ENCODE measurements around the gene MYL11.
A peak's percentile ranks its signal among the peaks of the same experiment; 100 is the strongest.

Gene MYL11

GRCh38 chr16:30397056-30397455 is 22.5 kb downstream of the MYL11 start:
- DNase-seq (ENCODE audit: low spot score): no peak

- no peak for DNase-seq (ENCODE audit: low spot score)
Measured at GRCh38 chr16:30397776-30398660, 23.4 kb downstream of the MYL11 start.

- DNase-seq (ENCODE audit: low spot score): no peak
Measured at GRCh38 chr16:30398661-30399434, 24.2 kb downstream of the MYL11 start.

DNA sequence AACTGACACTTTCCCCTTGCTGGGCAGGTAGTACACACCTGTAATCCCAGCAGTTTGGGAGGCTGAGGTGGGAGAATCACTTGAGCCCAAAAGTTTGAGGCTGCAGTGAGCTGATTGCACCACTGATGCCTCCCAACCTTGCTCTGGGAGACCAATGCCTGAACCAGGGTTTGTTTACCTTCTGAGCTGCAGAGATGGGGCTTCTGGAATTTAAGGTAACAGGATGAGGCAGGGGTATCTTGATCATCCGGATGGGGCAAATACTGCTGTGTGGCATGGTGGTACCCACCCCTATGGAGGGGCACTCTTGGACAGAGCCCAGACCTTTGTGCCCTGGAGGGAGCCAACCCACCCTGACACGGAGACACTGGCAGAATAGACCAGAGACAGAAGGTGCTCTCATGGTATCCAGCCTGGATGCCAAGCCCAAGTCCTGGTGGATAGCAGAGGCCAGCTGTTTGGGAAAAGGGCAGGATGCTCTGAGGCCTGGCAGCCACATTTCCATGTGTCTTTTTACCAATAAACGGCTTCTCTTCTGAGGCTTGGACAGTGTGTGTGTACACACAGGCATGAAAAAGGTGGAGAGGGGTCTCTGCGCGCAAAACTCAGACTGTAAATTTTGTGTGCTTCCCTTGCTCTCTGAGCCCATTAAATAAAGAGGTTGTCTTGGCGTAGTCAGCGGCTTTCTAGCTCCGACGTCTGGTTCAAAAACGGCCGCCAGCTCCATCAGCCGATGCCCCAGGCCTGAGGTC is 25.0 kb downstream of the MYL11 start:
- DNase-seq (ENCODE audit: low spot score): no peak

DNA sequence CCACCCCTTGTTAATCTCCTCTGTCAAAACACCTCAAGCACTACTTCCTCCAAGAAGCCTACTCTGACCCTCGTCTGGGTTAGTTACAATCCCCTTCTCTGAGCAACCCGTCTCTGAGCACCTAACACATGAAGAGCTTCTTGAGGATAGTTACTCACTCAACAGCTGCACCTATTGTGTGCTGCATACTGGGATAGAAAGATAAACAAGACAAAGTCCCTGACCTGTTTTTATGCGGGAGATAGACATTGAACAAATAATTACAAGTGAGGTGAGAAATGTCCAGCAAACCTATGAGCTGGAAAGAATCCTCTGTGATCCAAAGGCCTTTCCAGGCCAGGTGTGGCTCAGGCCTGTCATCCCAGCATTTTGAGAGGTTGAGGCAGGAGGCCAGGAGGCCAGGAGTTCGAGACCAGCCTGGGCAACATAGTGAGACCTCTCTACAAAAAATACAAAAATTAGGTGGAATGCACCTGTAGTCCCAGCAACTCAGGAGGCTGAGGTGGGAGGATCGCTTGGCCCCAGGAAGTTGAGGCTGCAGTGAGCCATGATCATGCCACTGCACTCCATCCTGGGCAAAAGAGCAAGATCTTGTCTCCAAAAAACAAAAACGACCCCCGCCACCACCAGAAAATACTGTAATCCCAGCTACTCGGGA is 27.3 kb downstream of the MYL11 start:
- DNase-seq (ENCODE audit: low spot score): no peak

GRCh38 chr16:30406795-30407101 is 32.1 kb downstream of the MYL11 start:
- DNase-seq (ENCODE audit: low spot score): no peak

GRCh38 chr16:30407102-30407803 is 32.7 kb downstream of the MYL11 start, which contains the start of gene ZNF771:
Gene ZNF771, plus strand, starts transcription at chr16:30407606. Its CDS starts 448 bp downstream, at chr16:30408054.
- DNase-seq (ENCODE audit: low spot score): peak; percentile 90

GRCh38 chr16:30407804-30408534 is 33.4 kb downstream of the MYL11 start:
- peak; percentile 41 for DNase-seq (ENCODE audit: low spot score)

DNA sequence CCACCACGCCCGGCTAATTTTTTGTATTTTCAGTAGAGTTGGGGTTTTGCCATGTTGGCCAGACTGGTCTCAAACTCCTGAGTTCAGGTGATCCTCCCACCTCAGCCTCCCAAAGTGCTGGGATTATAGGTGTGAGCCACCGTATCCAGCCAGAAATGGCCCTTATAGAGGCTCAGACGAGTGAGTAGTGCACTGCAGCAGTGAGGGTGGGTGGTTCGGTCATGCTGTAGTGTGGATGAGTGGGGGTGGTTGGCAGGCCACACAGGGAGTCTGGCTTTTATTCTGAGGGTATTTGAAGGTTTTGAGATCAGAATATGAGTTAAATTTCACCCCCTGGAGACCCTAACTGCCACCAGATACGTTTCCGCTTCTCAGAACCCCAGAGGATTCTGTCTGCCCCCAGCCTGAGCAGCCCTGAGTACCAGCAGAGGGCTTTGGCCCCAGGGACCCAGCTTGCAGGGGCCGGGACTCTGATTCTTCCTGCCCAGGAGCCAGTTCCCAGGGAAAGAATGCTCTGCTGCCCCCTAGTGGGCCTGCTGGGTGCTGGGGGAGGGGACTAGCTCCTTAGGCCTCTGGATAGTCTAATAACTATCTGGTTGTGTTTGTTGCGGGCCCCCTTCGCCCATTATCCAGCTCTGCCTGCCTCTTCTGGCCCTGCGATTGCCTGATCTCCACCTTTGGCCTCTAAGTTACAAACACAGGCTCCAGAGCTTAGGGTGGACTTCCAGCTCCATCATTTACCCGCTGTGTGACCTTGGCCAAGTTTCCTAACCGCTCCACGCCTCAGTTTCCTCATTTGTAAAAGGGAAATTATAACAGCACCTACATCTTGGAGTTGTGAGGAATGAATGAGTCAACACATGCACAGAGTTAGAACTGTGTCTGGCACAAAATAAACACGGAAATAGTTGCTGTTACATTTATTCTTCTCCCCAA is 34.8 kb downstream of the MYL11 start:
- DNase-seq (ENCODE audit: low spot score): peak; percentile 82

DNA sequence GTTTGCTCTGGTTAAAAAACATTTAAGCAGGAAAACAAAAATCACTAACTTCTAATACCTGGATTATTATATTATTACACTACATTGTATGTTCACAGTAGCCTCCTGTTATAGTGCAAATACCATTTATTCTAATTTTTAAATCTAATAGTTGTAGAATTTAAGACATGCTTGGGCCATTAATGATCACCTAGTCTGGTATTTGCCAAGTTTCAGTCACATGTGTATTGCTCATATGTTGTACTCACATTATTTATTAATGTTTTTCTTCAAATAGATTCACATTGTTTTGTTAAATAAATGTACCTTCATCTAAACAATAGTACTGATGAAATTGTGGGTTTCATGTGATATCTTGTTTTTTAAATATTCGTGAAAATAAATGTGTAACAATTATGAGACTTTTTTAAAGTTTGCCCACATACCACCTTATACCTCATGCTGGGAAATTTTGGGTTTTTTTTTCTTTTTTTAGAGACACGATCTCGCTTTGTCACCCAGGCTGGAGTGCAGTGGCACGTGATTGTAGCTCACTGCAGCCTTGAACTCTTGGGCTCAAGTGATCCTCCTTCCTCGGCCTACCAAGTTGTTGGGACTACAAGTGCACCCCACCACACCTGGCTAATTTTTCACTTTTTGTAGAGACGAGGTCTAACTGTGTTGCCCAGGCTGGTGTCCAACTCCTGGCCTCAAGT is 38.7 kb downstream of the MYL11 start:
- DNase-seq (ENCODE audit: low spot score): no peak

GRCh38 chr16:30414159-30414558 is 39.6 kb downstream of the MYL11 start:
- DNase-seq (ENCODE audit: low spot score): no peak

DNA sequence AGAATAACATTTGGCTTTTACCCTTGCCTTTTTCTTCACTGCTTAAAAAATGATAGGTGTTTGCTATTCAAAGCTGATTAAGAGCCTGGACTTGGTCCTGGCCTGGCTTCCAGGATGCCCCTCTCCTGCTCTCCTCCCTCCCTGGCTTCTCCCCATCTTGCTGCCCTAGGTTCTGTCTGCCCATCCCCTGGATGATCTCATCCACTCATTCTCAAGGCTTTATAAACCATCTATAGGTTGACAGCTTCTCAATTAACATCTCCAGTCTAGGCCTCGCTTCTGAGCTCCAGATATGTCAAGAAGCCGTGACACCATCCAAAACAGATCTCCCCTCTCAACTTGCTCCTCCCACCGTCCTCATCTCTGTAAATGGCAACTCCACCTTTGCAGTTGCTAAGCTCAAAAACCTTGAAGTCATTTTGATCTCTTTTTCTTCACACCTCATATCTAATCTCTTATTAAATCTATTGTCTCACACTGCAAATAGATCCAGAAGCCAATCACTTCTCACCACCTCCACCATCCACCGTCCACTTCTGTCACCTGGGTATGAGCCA is 41.5 kb downstream of the MYL11 start:
- no peak for DNase-seq (ENCODE audit: low spot score)

DNA sequence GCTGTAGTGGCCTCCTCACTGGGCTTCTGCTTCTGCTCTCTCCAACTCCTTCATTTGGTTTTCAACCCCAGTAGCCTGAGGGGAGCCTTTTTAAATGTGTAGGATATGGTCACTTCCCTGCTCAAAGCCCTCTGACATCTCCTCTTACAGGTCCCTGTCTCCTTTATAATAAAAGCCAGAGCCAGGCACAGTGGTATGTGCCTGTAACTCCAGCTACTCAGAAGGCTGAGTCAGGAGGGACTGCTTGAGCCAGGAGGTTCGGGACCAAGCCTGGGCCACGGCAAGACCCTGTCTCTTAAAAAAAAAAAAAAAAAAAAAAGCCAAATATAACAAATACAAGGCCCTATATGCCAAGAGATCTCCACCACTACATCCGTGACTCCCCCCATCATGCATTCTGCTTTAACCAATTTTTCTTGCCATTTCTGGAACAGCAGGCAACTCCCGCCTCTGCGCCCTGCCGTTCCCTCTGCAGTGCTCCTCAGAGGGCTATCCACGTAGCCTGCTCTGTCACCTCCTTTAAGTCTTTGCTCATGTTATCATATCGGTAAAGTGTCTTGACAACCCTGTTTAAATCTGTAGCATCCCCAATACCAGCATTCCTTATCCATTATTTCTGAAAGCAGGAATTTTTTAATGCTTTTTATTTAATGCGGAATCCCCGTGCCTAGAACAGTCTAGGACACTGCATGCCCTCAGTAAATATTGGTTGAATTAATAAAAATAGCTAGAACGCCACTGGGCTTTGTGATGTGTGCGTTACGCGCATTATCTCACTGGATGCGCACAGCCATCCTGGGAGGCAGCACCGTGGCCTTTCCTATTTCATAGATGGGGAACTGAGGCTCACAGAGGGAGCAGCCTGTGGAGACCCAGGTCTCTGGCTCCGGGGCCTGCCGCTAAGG is 42.3 kb downstream of the MYL11 start:
- no peak for DNase-seq (ENCODE audit: low spot score)

DNA sequence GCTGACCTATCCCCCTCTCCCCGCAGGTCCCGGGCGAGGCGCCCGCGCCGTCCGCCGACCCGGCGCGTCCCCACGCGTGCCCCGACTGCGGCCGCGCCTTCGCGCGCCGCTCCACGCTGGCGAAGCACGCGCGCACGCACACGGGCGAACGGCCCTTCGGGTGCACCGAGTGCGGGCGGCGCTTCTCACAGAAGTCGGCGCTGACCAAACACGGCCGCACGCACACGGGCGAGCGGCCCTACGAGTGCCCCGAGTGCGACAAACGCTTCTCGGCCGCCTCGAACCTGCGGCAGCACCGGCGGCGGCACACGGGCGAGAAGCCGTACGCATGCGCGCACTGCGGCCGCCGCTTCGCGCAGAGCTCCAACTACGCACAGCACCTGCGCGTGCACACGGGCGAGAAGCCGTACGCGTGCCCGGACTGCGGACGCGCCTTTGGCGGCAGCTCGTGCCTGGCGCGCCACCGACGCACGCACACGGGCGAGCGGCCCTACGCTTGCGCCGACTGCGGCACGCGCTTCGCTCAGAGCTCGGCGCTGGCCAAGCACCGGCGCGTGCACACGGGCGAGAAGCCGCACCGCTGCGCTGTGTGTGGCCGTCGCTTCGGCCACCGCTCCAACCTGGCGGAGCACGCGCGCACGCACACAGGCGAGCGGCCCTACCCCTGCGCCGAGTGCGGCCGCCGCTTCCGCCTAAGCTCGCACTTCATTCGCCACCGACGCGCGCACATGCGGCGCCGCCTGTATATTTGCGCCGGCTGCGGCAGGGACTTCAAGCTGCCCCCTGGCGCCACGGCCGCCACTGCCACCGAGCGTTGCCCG is 43.1 kb downstream of the MYL11 start:
- peak; percentile 93 for DNase-seq (ENCODE audit: low spot score)

GRCh38 chr16:30418350-30419181 is 44.0 kb downstream of the MYL11 start:
- no peak for DNase-seq (ENCODE audit: low spot score)

DNA sequence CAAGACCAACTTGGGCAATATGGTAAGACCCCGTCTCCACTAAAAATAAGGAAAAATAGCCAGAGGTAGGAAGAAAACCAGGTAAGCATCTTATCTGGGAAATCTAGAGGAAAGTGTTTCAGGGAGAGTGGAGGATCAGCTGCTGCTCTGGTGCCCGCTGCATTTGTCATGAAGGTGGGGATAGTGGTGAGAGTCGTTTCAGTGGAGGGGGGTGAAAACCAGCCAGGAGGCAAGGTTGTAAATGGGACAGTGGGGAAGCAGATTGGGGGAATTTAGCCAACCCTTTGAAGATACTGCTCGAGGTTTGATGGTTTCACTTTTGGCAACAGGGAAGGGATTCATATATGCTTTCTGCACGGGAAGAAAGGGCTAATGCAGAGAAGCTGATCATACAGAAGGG is 46.4 kb downstream of the MYL11 start:
- DNase-seq (ENCODE audit: low spot score): no peak

Data from iPS-NIHi11 (cell line).